ENCODE data around the gene GNB1. TPM values are rescaled to one million over a fixed set of nuclear protein-coding genes. Genes with fewer than 3 reads are reported as not detected.

Gene GNB1
- total RNA-seq, 1 experiment from 2014 or later: 339 TPM

GRCh38 chr1:1880617-1881312 is 10.1 kb downstream of the GNB1 start:
- peaks cover 27% of the 10 kb centered on the region for H3K36me3 Mint-ChIP-seq
- TF ChIP-seq ZNF671 (CRISPR knock-in tag; IDR thresholded peaks at IDR 0.05): no peak
- no peak for TF ChIP-seq USF1 (CRISPR knock-in tag; IDR thresholded peaks at IDR 0.05)
- no peak for TF ChIP-seq TEAD4 (CRISPR knock-in tag; IDR thresholded peaks at IDR 0.05)
- TF ChIP-seq FOXJ3 (CRISPR knock-in tag; IDR thresholded peaks at IDR 0.05; ENCODE audit: borderline replicate concordance): no peak
- ChIA-PET CTCF (no interaction called here), POLR2A (no interaction called here)
- DNase-seq (ENCODE audit: low spot score): no peak
- peaks cover 48% of the 10 kb centered on the region for H3K4me1 Mint-ChIP-seq
- no peaks in the 10 kb centered on the region for H3K27me3 Mint-ChIP-seq (ENCODE audit: low read depth)
- peaks cover 7% of the 10 kb centered on the region for H3K9me3 Mint-ChIP-seq
- ATAC-seq: peak; percentile 18
- H3K4me3 Mint-ChIP-seq: no peak overlapping the region
- H3K27ac Mint-ChIP-seq: peak overlapping the region; percentile 72

GRCh38 chr1:1879942-1880341 is 10.9 kb downstream of the GNB1 start:
- DNase-seq (ENCODE audit: low spot score) (no peak), ATAC-seq (no peak)
- Mint-ChIP-seq H3K27me3 (ENCODE audit: low read depth) (no peaks in the 10 kb centered on the region), H3K27ac (no peak overlapping the region), H3K4me1 (peaks cover 48% of the 10 kb centered on the region), H3K4me3 (no peak overlapping the region), H3K9me3 (peaks cover 16% of the 10 kb centered on the region), H3K36me3 (peaks cover 35% of the 10 kb centered on the region)
- TF ChIP-seq IRF1 (CRISPR knock-in tag; IDR thresholded peaks at IDR 0.05) (no peak), PREB (CRISPR knock-in tag; IDR thresholded peaks at IDR 0.05; ENCODE audit: borderline replicate concordance) (no peak), ZNF219 (CRISPR knock-in tag; IDR thresholded peaks at IDR 0.05; ENCODE audit: borderline replicate concordance) (no peak), ZNF121 (CRISPR knock-in tag; IDR thresholded peaks at IDR 0.05) (peak; percentile 22; the same call in 1 of the 2 replicates), JUN (CRISPR knock-in tag; IDR thresholded peaks at IDR 0.05) (no peak), USF2 (CRISPR knock-in tag; IDR thresholded peaks at IDR 0.05) (no peak)
- ChIA-PET POLR2A (no interaction called here), CTCF (interaction anchor here (0.7 kb wide), 1 partner anchor 14 kb away, joined by 3 read pairs; no protein-coding TSS in a partner anchor)

- ATAC-seq: no peak
- H3K4me1 Mint-ChIP-seq: peaks cover 37% of the 10 kb centered on the region
Measured at GRCh38 chr1:1877865-1878436, 12.9 kb downstream of the GNB1 start.

More at GRCh38 chr1:1877865-1878436, 12.9 kb downstream of the GNB1 start:
- TF ChIP-seq USF1 (CRISPR knock-in tag; IDR thresholded peaks at IDR 0.05) (no peak), HMGA2 (CRISPR knock-in tag; IDR thresholded peaks at IDR 0.05) (no peak), NR1H2 (CRISPR knock-in tag; IDR thresholded peaks at IDR 0.05) (no peak), ZNF317 (CRISPR knock-in tag; IDR thresholded peaks at IDR 0.05; ENCODE audit: borderline replicate concordance, low read depth) (no peak), E2F4 (CRISPR knock-in tag; IDR thresholded peaks at IDR 0.05; ENCODE audit: borderline replicate concordance, low read depth) (no peak)
- POLR2A ChIA-PET: no interaction called here
- CTCF ChIA-PET: interaction anchor here (1.2 kb wide), 1 partner anchor 28 kb away, joined by 5 read pairs; no protein-coding TSS in a partner anchor
- H3K27me3 Mint-ChIP-seq (ENCODE audit: low read depth): no peaks in the 10 kb centered on the region
- H3K4me3 Mint-ChIP-seq: no peak overlapping the region
- H3K36me3 Mint-ChIP-seq: peaks cover 45% of the 10 kb centered on the region
- H3K27ac Mint-ChIP-seq: no peak overlapping the region
- no peak for DNase-seq (ENCODE audit: low spot score)
- peaks cover 19% of the 10 kb centered on the region for H3K9me3 Mint-ChIP-seq

Data from WTC11 (cell line).